H1 (cell line): ENCODE measurements around the gene ASIC2. TPM values are rescaled to one million over a fixed set of nuclear protein-coding genes. Genes with fewer than 3 reads are reported as not detected.

ENCODE experiments used
- EP300 ChIP-seq, 2 experiments: IDR thresholded peaks; 1 replicate in 1 of 2; 2 replicates in 1 of 2; pipeline ENCODE4 v1.6.1; 2011 to 2012; ENCODE audit warnings: low read depth in 2 of 2, low read length in 2 of 2, mild to moderate bottlenecking in 2 of 2, borderline replicate concordance in 1 of 2, inconsistent platforms in 1 of 2, moderate library complexity in 1 of 2
- EZH2 ChIP-seq: fragments of 200-600 bp; sonication (generic); IDR thresholded peaks from 2 replicates; pipeline ENCODE4 v1.7.1; 2012; ENCODE audit warnings: low read depth, mild to moderate bottlenecking, moderate library complexity, low read length, inconsistent platforms; ENCODE audit not compliant: severe bottlenecking
- polyA plus RNA-seq, 7 experiments: library from polyadenylated mRNA; depleted of rRNA in 3 of 7; stranded (reverse) in 5 of 7; unstranded in 2 of 7; fragments of >200 nt in 5 of 7; fragments of 200-250 nt in 2 of 7; gene quantifications; 1 replicate in 5 of 7; 2 replicates in 1 of 7; 4 replicates in 1 of 7; pipeline versions ENCODE4 v1.2.1 to v1.2.3, GENCODE V29; 2011 to 2013; ENCODE audit warnings: missing spikeins in 2 of 7, mixed read lengths in 2 of 7
- total RNA-seq: library from RNA; stranded (reverse); fragmentation: NEBNext Ultra II Directional; extraction: Animal tissue kit (Norgen Biotek cat#: 25700); gene quantifications from 2 replicates; pipeline ENCODE4 v1.2.1, GENCODE V29; 2021

Gene ASIC2
- total and polyA plus RNA-seq, 2 of the 8 experiments (the other 6 are each of a cell fraction or from before 2014, with no cell fraction given) = 0.86 to 1.2 TPM

DNA sequence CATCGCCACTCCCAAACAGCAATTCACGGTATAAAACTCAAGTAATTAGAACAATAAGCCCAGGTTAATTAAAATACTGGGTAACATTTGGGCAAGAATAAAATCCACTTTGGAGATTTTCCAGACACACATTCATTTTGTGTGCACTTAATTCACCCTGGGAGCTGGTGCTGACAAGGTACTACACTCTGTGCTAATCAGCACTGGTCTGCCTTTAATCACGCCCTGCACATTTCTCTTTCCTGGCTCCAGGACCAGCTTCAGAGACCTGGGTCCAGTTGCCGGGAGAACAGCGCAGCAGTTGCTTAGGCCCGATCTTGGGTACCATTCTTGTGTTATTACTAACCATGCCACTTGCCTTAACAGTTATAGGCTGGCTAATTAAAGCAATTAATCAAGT, 23.7 kb upstream of the ASIC2 start (continued):
- TF ChIP-seq EP300 (IDR thresholded peaks at IDR 0.05; ENCODE audit: borderline replicate concordance in 1 of 2, low read depth in 2 of 2, low read length in 2 of 2) (no peak), EZH2 (no peak)
